Embryonic facial prominence (tissue), 1 donor: Measurements from ENCODE around the gene TMCO6.
"Not testable (repeated sequence)": the region's sequence is repeated elsewhere in the genome, so short reads cannot be mapped to it uniquely, and the experiment has no call there.

Experiments
- DNase-seq: peaks from one replicate; pipeline ENCODE4 v3.0.0-alpha.2; 2016; ENCODE audit errors: extremely low spot score

TMCO6 gene

DNA sequence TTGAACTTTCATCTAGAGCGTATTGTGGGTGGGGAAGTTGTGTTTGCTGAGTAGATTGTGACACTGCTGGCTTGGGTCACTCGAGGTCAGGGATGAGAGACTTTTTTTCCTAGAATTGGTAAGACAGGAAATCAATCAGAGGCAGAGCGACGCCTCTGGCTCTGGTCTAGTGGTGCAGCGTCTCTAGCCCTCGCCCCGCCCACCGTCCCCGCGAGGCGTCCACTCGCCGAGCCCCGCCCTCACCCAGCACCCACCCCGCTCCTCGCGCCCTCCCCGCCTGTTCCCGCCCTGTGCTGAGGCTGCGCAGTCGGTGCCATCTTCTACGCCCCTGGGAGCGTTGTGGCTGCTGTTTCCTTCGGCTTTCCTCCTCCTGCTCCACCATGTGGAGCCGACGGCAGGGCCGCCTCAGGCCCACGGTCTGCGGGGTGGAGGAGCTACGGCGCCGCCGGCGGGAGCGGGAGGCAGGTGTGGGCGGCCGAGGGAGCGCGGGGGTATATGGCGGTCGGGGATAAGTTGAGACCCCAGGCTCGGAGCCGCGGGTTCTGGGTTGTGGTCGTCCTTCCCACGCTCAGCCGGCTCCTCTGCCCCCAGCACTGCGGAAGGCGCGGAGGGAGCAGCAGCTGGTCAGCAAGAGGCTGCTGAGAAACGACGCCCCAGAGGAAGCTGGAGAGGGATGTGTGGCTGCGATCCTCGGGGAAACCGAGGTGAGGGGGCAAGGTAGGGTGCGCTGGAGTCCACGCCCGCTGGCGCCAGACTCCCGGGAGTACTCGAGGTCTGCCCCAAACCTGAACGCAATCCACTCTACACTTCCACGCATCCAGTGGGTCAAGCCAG lies at the start of gene TMCO6:
Gene TMCO6, plus strand, starts transcription at position 304 of the 834 bp plus-strand sequence. Its CDS starts 77 bp downstream, at position 381.
- peak; percentile 86 for DNase-seq

DNA sequence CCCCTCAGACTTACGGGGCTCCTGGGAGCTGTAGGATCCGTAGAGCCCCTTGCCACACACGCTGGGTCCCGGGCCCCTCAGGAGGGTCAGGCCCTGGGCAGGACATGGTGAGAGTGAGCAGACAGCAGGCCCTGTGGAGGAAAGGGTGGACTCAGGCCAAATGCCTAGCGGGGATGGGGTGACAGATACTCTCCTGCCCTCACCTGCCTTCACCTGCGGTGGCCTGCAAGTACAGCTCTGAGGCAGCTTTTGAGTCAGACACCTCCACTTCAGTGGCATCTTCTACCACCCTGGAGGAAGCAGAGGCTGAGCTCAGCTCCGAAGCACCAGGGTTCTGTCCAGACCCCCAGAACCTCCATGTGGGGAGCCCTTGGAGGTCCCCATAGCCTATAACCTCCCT lies 48.4 kb upstream of the TMCO6 start:
- no peak for DNase-seq

DNA sequence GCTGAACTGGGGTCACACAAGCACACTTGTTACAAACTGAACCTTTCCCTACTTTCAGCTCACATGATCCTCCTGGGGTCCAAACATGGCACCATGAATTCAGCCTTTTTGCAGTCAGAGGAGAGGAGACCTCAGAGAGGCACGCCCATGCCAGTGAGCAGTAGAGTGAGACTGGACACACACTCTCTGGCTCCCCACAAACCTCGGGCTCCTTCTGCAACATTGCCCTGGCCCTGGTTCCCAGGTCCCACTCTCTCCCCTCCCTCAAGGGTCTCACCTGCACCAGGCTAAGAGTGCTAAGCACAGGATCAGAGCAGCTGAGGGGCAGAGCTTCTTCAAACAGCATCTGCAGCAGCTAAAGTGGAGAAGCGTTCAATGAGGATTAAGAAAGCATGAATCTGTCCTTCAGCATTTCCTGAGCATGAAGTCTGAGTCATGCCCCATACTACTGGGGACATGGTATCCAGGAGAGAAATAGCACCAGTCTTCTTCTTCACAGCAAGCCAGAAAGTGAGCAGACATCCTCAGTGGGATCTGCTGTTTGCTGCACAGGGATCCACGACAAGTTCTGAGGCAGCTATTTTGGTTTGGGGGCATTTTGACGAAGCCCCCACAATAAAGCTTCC lies 47.4 kb upstream of the TMCO6 start:
- no peak for DNase-seq

DNA sequence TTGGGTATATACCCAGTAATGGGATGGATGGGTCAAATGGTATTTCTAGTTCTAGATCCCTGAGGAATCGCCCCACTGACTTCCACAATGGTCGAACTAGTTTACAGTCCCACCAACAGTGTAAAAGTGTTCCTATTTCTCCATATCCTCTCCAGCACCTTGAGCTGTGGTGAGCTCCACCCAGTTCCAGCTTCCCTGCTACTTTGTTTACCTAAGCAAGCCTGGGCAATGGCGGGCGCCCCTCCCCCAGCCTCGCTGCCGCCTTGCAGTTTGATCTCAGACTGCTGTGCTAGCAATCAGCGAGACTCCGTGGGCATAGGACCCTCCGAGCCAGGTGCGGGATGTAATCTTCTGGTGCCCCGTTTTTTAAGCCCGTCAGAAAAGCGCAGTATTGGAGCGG lies 46.2 kb upstream of the TMCO6 start:
- DNase-seq: not testable (repeated sequence)

DNA sequence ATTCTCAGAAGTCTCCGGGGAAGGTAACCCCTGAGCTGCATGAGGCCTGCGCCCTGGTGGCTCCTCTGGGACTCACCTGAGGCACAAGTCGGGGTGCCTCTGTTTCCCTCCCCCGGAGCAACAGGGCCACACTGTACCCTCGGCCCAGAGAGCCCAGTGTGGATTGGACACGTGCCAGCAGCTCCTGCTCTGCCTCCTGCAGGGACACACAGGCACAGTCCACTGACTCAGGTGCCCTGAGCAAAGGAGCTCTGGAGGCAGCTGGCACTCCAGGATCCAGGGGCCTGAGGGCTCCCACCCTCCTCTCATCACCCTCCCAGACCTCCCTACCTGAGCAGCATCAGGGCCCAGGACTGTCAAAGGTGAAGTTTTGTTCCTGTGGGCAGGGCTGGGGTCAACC lies 45.1 kb upstream of the TMCO6 start:
- no peak for DNase-seq

DNA sequence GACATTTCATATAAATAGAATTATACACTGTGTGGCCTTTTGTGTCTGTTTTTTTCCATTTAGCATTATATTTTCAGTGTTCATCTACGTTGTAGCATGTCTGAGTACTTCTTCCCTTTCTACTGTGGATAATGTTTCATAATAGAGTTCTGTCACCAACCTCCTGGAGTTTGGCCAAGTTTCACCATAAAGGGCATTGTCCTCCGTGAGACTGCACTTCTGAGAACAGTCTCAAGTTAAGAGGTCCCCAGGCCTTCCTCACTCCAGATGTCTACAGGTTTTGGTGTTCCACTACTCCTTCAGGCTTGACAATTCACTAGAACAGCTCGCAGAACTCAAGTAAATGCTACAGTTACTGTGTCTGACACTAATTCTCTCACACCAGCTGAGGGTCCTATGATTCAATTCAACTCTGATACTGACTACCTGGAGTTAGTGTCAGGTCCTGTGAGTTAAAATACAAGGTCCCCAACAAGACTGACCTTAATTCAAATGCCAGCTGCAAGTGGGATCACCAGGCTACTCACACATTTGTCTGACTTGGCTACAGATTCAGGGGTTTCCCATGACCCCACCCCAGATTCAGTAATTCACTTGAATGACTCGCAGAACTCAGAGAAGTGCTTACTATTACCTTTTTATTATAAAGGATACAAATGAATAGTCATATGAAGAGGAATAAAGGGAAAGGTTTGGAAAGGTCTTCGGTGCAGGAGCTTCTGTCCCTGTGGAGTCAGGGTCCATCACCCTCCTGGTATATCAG lies 43.5 kb upstream of the TMCO6 start:
- DNase-seq: no peak

DNA sequence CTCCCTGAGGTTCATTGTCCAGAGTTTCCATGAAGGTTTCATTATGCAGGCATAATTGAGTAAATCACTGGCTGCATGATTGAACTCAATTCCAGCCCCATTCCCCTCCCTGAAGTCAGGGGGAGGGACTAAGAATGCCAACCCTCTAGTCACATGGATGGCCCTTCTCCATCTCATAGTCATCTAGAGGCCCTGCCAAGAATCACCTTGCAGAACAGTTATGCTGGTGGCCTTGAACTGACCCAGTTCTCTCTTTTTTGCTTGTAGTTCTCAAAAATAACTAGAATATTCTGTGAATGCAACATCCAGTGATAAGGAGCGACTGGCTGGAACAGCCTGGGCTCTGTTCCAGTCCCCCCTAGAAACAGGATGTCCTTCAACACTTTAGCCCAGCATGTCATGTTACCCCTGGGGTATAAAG lies 42.9 kb upstream of the TMCO6 start:
- DNase-seq: no peak

DNA sequence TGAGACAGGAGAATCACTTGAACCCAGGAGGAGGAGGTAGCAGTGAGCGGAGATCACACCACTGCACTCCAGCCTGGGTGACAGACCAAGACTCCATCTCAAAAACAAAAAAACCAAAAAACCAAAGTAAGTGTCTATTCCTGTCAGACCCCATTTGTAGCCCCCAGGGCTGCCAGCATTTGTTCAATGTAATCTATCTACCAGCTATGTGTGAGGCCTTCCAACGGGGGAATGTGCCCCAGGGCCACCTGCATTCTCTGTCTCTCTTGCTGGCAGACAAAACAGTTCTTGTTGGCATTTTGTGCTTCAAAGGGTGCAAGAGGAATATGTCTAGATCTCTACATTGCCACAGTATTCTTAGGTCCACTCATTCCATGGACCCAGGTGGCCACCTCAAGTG lies 40.4 kb upstream of the TMCO6 start:
- DNase-seq: no peak

DNA sequence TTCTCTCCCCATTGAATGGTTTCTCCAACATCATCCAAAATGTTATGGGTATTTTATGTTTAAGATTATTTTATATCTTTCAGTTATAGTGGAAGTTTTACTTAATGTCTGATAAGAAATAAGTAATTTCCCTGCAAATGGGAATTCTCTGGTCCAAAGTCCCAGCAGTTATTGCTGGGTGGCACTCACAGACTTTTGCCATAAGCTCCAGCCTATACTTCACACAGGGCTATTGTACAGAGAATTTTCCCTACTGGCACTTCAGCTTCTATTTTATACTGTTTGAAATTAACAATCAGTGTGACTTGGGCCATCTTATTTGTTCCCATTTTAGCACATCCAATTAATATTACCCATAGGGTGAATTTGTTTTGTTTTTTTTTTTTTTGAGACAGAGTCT lies 39.2 kb upstream of the TMCO6 start:
- no peak for DNase-seq

DNA sequence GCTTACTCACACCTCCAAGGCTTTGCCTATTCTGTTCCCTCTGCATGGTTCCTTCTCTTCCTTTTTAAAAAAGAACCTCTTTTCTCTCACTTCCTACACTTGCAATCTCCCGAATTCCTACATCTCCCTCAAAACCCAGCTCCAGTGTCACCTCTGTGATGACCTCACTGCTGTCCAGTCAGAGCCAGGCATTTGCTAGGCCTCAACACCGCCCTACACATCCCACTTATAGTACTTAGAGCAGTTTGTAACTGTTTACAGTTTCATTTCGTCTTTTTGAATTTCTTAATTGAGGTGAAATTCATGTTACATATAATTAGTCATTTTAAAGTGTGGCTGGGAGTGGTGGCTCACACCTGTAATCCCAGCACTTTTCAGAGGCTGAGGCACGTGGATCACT lies 37.1 kb upstream of the TMCO6 start:
- no peak for DNase-seq

DNA sequence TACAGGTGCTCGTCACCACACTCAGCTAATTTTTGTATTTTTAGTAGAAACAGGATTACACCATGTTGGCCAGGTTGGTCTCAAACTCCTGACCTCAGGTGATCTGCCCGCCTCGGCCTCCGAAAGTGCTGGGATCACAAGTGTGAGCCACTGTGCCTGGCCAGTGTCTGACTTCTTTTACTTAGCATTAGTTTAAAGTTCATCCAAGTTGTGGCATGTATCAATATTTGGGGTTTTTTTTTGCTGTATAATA lies 35.9 kb upstream of the TMCO6 start:
- not testable (repeated sequence) for DNase-seq

DNA sequence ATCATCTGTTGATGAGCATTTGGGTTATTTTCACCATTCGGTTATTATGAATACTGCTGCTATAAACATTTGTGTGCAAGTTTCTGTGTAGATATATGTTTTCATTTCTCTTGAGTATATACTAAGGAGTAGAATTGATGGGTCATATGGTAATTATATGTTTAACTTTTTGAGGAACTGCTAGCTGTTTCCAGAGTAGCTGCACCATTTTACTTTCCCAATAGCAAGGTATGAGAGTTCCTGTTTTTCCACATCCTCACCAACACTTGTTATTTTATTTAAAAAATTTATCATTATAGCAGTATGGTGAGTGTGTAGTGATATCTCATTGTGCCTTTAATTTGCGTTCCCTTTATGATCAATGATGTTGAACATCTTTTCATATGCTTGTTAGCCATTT lies 35.5 kb upstream of the TMCO6 start:
- no peak for DNase-seq

DNA sequence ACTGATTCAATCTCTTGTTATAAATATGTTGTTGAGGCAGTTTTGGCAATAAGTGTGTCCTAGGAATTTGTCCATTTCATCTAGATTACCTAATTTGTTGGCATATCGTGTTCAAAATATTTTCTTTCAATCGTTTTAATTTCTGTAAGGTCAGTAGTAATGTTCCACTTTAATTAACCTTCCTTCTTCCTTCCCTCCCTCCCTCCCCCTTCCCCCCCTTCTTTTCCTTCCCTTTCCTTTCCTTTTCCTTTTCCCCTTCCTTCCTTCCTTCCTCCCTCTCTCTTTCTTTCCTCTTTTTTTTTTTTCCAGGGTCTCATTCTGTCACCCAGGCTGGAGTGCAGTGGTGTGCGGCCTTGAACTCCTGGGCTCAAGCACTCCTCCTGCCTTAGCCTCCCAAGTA lies 33.4 kb upstream of the TMCO6 start:
- DNase-seq: no peak

DNA sequence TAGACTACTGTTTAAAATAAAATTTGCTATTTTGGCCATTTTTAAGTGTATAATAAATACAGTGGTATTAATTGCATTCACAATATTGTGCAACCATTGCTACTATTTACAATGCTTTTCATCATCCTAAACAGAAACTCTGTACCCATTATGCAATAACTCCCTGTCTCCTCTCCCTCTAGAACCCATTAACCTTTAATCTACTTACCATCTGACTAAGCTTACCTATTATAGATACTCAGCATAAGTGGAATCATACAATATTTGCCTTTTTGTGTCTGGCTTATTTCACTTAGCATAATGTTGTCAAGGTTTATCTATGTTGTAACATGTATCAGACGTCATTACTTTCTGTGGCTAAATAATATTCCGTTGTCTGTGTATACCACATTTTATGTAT lies 32.2 kb upstream of the TMCO6 start:
- DNase-seq: no peak

DNA sequence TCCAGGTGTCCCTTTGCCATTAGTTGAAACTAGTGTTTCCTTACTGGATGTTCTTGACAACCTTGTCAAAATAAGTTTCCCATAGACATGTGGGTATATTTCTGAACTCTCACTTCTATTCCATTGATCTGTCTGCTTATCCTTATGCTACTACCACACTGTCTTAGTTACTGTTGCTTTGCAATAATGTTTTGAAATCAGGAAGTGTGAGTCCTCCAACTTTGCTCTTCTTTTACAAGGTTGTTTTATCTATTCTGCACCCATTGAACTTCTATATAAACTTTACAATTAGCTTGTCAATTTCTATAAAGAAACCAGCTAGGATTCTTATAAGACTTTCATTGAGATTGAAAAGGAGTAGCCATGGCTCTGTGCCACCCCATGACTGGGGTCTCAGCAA lies 30.5 kb upstream of the TMCO6 start:
- DNase-seq: no peak

DNA sequence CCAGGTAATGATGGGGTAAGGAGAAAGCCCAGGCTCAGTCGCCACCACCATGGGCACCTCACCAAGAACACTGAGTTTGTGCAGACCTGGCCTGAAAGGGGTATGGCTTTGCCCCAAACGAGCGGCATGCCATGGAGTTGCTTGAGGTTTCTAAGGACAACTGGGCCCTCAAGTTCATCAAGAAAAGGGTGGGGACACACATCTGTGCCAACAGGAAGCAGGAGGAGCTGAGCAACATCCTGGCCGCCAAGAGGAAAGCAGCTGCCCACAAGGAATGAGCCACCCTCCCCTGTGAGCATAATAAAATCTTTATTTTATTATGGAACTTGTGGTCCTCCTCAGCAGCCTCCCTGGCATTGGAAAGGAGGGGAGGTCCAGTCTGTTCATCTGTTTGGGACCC lies 30.1 kb upstream of the TMCO6 start:
- DNase-seq: no peak

DNA sequence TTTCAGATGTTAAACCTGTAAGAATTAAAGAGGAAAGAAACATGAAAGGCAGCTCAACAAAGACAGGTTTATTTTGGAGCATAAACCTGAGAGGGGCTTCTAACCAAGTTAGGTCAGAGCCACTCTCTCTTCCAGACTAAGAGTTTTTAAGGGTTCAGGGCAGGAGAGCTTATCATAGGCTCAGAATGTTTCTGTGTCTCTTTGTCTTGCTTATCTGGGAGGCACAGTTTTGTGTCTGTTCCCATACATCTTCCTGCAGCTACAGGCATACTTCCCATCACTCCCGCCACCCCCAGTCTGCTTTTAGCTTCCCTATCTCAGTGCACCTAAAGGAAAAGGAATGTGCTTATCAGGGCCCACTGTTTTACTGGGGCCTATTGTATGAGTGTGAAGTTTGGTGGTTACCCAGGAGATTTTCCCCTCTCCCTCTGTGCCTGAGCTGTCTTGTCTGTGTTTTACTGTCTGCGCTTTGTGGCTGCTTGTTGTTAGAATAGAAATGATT lies 28.2 kb upstream of the TMCO6 start:
- no peak for DNase-seq

DNA sequence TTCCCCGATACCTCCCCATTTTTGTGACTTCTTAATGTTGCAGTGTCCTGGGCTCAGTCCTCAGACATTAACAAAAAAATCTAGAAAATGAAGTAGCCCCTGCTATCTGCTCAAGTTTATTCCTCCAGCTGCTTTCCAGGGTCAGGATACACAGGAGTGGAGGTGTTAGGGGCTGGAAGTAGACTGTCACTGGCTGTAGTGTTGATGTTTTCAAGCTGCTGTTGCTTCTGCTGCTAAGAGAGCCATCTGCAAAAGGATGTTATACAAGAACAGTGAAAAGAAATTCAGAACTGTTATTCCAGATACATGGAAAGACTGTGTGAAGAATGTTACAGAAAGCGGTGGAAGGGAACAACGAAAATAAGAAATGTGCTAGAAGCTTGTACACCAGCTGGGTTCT lies 16.9 kb upstream of the TMCO6 start:
- DNase-seq: no peak

DNA sequence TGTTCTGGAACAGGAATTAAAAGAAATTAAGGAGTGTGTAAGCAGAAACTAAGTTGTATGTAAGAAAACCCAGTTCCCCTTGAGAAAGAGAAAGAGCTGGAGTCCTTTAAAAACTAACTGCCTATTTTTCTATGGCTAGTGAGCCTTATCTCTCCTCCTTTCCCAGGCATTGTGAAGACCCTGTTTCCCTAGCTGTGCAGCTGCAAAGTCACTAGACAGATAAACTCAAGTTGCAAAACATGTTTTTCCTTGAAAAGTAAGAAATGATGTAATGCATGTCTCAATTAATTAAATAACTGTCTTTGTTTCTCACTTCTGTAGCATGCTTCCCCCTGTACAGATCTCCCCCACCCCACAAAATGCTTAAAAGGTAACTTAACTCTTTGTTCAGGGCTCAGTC lies 16.2 kb upstream of the TMCO6 start:
- not testable (repeated sequence) for DNase-seq

DNA sequence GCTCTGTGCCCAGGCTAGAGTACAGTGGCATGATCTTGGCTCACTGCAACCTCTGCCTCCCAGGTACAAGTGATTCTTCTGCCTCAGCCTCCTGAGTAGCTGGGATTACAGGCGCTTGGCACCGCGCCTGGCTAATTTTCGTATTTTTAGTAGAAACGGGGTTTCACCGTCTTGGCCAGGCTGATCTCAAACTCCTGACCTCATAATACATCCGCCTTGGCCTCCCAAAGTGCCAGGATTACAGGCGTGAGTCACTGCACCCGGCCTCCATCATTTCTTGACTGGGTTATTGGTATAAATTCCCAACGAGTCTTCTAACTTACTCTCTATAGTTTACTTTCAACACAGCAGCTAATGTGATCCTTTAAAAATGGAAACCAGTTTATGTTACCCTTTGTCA lies 14.4 kb upstream of the TMCO6 start:
- DNase-seq: not testable (repeated sequence)

DNA sequence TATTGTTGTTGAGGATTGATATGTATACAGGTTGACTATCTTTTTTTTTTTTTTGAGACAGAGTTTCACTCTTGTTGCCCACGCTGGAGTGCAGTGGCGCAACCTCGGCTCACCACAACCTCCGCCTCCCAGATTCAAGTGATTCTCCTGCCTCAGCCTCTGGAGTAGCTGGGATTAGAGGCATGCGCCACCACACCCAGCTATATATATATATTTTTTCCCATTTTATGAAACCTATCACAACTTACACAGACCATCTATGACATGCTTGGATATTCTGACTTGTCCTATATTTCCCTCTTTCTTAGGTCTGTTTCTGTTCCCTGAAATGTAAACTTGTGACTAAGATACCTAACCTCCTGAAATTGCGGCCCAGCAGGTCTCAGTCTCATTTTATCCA lies 11.3 kb upstream of the TMCO6 start:
- DNase-seq: no peak

DNA sequence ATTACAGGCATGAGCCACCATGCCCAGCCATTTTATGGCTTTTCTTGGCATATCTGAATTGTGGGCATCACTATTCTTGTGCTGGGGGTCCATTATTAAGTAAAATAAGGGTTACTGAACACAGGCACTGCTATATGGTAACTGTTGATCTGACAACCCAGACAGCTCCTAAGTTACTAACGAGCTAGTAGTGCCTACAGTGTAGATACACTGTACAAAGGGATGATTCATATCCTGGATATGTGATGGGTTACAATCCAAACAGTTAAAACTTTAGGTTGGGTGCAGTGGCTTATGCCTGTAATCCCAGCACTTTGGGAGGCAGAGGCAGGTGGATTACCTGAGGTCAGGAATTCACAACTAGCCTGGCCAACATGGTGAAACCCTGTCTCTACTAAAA lies 10.5 kb upstream of the TMCO6 start:
- no peak for DNase-seq
